Lung (tissue), 12 donors: ENCODE results near the gene UST. TPM values are rescaled to one million over a fixed set of nuclear protein-coding genes. Genes with fewer than 3 reads are reported as not detected.

Experiments
- ATAC-seq: fragments of 200-7000 bp; cut with Tn5 transposase; one replicate; pipeline ENCODE4 v1.9.1; 2020; ENCODE audit warnings: moderate number of reproducible peaks; ENCODE audit not compliant: insufficient read depth, low FRiP score
- DNase-seq, 3 donors: peaks; one replicate each; pipeline ENCODE4 v3.0.0-alpha.2; 2013 to 2017
- H3K27ac ChIP-seq, 2 donors: one replicate each; pipeline ENCODE4 v1.5.1; 2013; ENCODE audit warnings: mild to moderate bottlenecking in 2 of 2, moderate library complexity in 2 of 2, control low read depth in 1 of 2, inconsistent platforms in 1 of 2, low read depth in 1 of 2, low read length in 1 of 2
- H3K27me3 ChIP-seq, 3 donors: one replicate each; pipeline ENCODE4 v1.5.1; 2013; ENCODE audit warnings: low read length in 2 of 3; ENCODE audit not compliant: control insufficient read depth in 3 of 3, insufficient read depth in 3 of 3
- H3K36me3 ChIP-seq, 4 donors: one replicate each; pipeline ENCODE4 v1.5.1; 2013; ENCODE audit warnings: low read length in 4 of 4, mild to moderate bottlenecking in 1 of 4, moderate library complexity in 1 of 4; ENCODE audit not compliant: control insufficient read depth in 4 of 4, insufficient read depth in 4 of 4
- H3K4me1 ChIP-seq, 5 donors: one replicate each; pipeline ENCODE4 v1.5.1; 2013; ENCODE audit warnings: low read length in 5 of 5, mild to moderate bottlenecking in 2 of 5, moderate library complexity in 1 of 5; ENCODE audit not compliant: control insufficient read depth in 5 of 5, insufficient read depth in 5 of 5
- H3K4me3 ChIP-seq: one replicate; pipeline ENCODE4 v1.5.1; 2013; ENCODE audit warnings: mild to moderate bottlenecking, control low read depth, moderate library complexity
- H3K9ac ChIP-seq, 2 donors: one replicate each; pipeline ENCODE4 v1.5.1; 2013; ENCODE audit warnings: low read length in 2 of 2, control low read depth in 1 of 2; ENCODE audit not compliant: insufficient read depth in 1 of 2
- H3K9me3 ChIP-seq, 4 donors: one replicate each; pipeline ENCODE4 v1.5.1; 2013; ENCODE audit warnings: low read length in 3 of 4, mild to moderate bottlenecking in 1 of 4, moderate library complexity in 1 of 4; ENCODE audit not compliant: control insufficient read depth in 4 of 4, insufficient read depth in 3 of 4
- WGBS, 2 donors: extraction: QIAGEN DNeasy Blood & Tissue Kit; methylation state at CpG; one replicate each; pipeline ENCODE4 v1.1.7; 2013; 5-methylcytosine and 5-hydroxymethylcytosine counted together
- polyA plus RNA-seq, 2 donors: library from polyadenylated mRNA; stranded (reverse); fragments of 200-250 nt; gene quantifications; one replicate each; pipeline ENCODE4 v1.2.1, GENCODE V29; 2013
- total RNA-seq, 2 donors: library from RNA; depleted of rRNA in 1 of 2; stranded (reverse); fragments of >200 nt in 1 of 2; gene quantifications; one replicate each; pipeline ENCODE4 v1.2.1, GENCODE V29; 2014 to 2021
- TF ChIP-seq, protein P1 (sequence below): IDR thresholded peaks from 2 replicates; pipeline ENCODE4 v1.5.1; 2012; ENCODE audit warnings: mild to moderate bottlenecking; ENCODE audit errors: control extremely low read depth, extremely low read depth
- donor health status: control.
- donor health status: control.
- donor health status: Bipolar disorder and iron deficiency.
- donor health status: healthy.
- donor health status: DM: yes; HTN: yes; CAD: no.

Gene UST
- total and polyA plus RNA-seq, 4 donors = 4.5 to 24.0 (median 7.1) TPM

DNA sequence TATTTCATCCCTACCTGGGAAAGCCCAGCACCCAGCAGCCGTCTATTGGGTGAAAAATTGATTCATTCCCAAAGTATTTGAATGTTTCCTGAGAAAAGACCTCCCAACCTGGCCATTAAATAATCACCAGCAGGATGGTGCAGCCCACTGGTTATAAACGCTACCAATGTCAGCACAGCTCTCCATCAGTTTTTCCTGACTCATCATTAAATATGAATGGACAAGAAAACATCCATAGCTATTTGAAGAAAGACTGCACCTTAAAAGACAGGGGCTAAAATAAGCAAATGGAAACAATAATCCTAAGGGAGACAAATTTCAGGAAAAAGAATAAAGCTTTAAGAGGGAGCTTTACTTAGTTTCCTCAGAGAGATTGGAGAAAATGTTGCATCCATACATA is 261.9 kb downstream of the UST start:
- TF ChIP-seq, protein P1, sequence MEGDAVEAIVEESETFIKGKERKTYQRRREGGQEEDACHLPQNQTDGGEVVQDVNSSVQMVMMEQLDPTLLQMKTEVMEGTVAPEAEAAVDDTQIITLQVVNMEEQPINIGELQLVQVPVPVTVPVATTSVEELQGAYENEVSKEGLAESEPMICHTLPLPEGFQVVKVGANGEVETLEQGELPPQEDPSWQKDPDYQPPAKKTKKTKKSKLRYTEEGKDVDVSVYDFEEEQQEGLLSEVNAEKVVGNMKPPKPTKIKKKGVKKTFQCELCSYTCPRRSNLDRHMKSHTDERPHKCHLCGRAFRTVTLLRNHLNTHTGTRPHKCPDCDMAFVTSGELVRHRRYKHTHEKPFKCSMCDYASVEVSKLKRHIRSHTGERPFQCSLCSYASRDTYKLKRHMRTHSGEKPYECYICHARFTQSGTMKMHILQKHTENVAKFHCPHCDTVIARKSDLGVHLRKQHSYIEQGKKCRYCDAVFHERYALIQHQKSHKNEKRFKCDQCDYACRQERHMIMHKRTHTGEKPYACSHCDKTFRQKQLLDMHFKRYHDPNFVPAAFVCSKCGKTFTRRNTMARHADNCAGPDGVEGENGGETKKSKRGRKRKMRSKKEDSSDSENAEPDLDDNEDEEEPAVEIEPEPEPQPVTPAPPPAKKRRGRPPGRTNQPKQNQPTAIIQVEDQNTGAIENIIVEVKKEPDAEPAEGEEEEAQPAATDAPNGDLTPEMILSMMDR = no peak
- Histone ChIP-seq H3K27ac (no peak overlapping the region), H3K9ac (no peak overlapping the region), H3K36me3 (peaks cover 0 to 2% (median 0%) of the 10 kb centered on the region in 4 donors), H3K9me3 (peaks cover 0 to 4% (median 0%) of the 10 kb centered on the region in 4 donors), H3K4me3 (no peak overlapping the region), H3K27me3 (no peaks in the 10 kb centered on the region), H3K4me1 (no peaks in the 10 kb centered on the region)
- DNase-seq = no peak
- 87 to 93% methylated on average over 2 of the region's 2 CpGs for WGBS, 2 donors
- no peak for ATAC-seq

DNA sequence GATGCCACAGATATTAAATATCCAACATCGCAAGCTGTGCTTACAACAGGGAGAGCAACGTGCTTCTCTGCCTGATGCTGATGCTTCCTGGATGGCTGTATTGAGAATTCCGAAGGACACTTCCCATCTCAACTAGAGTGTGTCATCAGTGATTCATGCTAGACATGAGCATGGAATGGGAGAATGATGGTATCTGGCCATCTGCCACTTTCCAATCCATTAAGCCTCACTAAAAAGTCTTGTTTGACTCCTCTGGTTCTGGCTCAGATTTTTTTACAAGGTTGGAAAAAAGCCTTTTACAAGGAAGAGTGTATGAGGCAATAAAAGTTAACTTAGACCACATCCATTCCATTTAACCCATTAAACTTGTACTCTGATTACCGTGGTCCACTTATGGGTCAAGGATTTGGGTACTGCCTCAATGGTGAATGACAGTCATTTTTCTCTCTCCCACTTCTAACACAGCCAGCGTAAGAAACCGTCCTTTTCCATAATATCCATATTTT is 265.3 kb downstream of the UST start:
- no peak overlapping the region for H3K27ac ChIP-seq
- H3K9ac ChIP-seq = no peak overlapping the region
- H3K4me1 ChIP-seq = peaks cover 0 to 14% (median 4%) of the 10 kb centered on the region in 5 donors
- DNase-seq (no peak), ATAC-seq (peak; percentile 10)
- TF ChIP-seq, protein P1 = no peak
- H3K36me3 ChIP-seq = no peaks in the 10 kb centered on the region
- no peak overlapping the region for H3K4me3 ChIP-seq
- H3K27me3 ChIP-seq = no peaks in the 10 kb centered on the region
- peaks cover 0 to 4% (median 0%) of the 10 kb centered on the region in 4 donors for H3K9me3 ChIP-seq
- WGBS, 2 donors = 83 to 93% methylated on average over 6 of the region's 6 CpGs

DNA sequence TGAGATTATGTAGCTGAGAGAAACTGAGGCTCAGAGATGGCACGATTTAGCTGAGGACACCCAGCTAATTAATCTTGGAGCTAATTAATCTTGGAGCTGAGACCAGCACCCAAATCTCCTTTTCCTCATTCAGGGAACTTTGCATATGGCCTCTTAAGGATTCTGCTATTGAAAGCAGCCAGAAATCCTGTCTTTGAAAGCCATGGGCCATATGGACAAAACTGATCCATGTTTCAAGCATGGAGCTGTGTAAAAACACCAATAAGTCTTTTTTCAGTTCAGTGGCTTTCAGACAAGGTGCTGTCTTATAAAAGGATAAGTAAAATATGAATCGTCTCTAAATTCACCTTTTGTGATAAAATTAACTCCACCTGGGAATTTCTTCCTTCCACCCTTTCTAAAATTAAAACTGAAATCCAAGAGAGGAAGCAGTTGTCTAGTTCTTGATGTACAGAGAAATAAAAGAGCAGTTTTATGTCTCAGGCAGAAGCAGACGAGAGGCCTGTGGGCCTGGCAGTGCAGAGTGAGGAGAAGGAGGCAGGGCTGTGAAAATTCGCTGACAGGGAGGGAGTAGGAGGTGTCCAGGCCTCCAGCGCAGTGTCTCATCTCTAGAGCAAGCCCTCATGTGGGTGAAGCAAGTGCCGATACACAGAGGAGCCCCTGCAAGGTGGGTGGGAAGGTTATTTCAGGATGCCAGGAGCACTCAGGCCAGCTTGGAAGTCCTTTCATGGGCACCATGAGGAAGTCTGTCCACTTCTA is 266.9 kb downstream of the UST start:
- H3K36me3 ChIP-seq = no peaks in the 10 kb centered on the region
- ATAC-seq (no peak), DNase-seq (no peak)
- peaks cover 0 to 4% (median 0%) of the 10 kb centered on the region in 4 donors for H3K9me3 ChIP-seq
- WGBS, 2 donors = 82 to 85% methylated on average over 6 of the region's 6 CpGs
- H3K4me3 ChIP-seq = no peak overlapping the region
- no peak overlapping the region for H3K27ac ChIP-seq
- H3K9ac ChIP-seq = no peak overlapping the region
- no peaks in the 10 kb centered on the region for H3K27me3 ChIP-seq
- H3K4me1 ChIP-seq = peaks cover 0 to 14% (median 4%) of the 10 kb centered on the region in 5 donors
- TF ChIP-seq, protein P1 = no peak
